H1 (cell line): Measurements from ENCODE around the gene CXCR1. TPM values are rescaled to one million over a fixed set of nuclear protein-coding genes. Genes with fewer than 3 reads are reported as not detected.

Experiments
- CTCF ChIA-PET: fragments of 300-600 bp; sonication (Branson Sonifier 250); formaldehyde crosslinking; loops from one replicate; lab custom pipeline; 2021; ENCODE audit not compliant: partially characterized antibody; lab: Charles Lee
- POLR2A ChIA-PET: fragments of 300-600 bp; sonication (Branson Sonifier 250); formaldehyde crosslinking; loops from one replicate; lab custom pipeline; 2021; ENCODE audit warnings: inconsistent platforms; ENCODE audit not compliant: partially characterized antibody; lab: Charles Lee
- DNase-seq, 2 experiments: peaks; one replicate each; pipeline versions ENCODE4 v3.0.0 to v3.0.0-alpha.2; 2010 to 2022; ENCODE audit warnings: low spot score in 2 of 2, low read depth in 1 of 2, mixed read lengths in 1 of 2
- FAIRE-seq: peaks from 2 replicates; lab custom pipeline; 2011; peaks lifted over from hg19 to GRCh38; lab: Jason Lieb, UNC
- H2AFZ ChIP-seq: 2 replicates; pipeline ENCODE4 v1.8.1; 2012; ENCODE audit warnings: low read length, inconsistent platforms
- H2AK5ac ChIP-seq: 2 replicates; pipeline ENCODE4 v1.6.1; 2013; ENCODE audit warnings: low read depth, low read length
- H2BK120ac ChIP-seq: replicated peaks from 2 replicates; pipeline ENCODE3; 2013; ENCODE audit warnings: low read depth, low read length, inconsistent platforms
- H2BK12ac ChIP-seq: 2 replicates; pipeline ENCODE4 v1.6.1; 2013; ENCODE audit warnings: low read depth, low read length
- H2BK15ac ChIP-seq: 2 replicates; pipeline ENCODE4 v1.6.1; 2013; ENCODE audit warnings: low read length
- H2BK20ac ChIP-seq: 2 replicates; pipeline ENCODE4 v1.6.1; 2013; ENCODE audit warnings: low read length
- H2BK5ac ChIP-seq: 2 replicates; pipeline ENCODE4 v1.6.1; 2013; ENCODE audit warnings: low read depth, low read length
- H3K14ac ChIP-seq: 2 replicates; pipeline ENCODE4 v1.6.1; 2013; ENCODE audit warnings: inconsistent platforms; ENCODE audit not compliant: insufficient read length
- H3K18ac ChIP-seq: 2 replicates; pipeline ENCODE4 v1.6.1; 2013; ENCODE audit warnings: low read length; ENCODE audit errors: extremely low read depth
- H3K23ac ChIP-seq: 2 replicates; pipeline ENCODE4 v1.6.1; 2013; ENCODE audit warnings: inconsistent platforms; ENCODE audit not compliant: insufficient read length
- H3K23me2 ChIP-seq: 2 replicates; pipeline ENCODE4 v1.6.1; 2013; ENCODE audit warnings: low read depth, low read length
- H3K27ac ChIP-seq: 2 replicates; pipeline ENCODE4 v1.6.1; 2011; ENCODE audit warnings: low read depth, low read length, inconsistent platforms
- H3K27me3 ChIP-seq, 4 experiments: replicated peaks in 1 of 4; 1 replicate in 1 of 4; 2 replicates in 3 of 4; pipeline versions ENCODE4 v1.6.1 to v1.8.1; 2011 to 2013; ENCODE audit warnings: low read length in 3 of 4, mild to moderate bottlenecking in 3 of 4, inconsistent platforms in 2 of 4, mixed read lengths in 2 of 4, moderate library complexity in 1 of 4; ENCODE audit not compliant: control insufficient read depth in 3 of 4, insufficient read depth in 3 of 4; ENCODE audit errors: extremely low read depth in 1 of 4
- H3K36me3 ChIP-seq, 4 experiments: 2 replicates each; pipeline versions ENCODE4 v1.6.1 to v1.8.1; 2011 to 2013; ENCODE audit warnings: mild to moderate bottlenecking in 4 of 4, low read length in 3 of 4, moderate library complexity in 2 of 4, control low read depth in 1 of 4, inconsistent platforms in 1 of 4; ENCODE audit not compliant: insufficient read depth in 4 of 4, control insufficient read depth in 2 of 4
- H3K4ac ChIP-seq: replicated peaks from 2 replicates; pipeline ENCODE3; 2013; ENCODE audit warnings: low read length, low read depth, mixed read lengths, inconsistent platforms; ENCODE audit not compliant: insufficient read length
- H3K4me1 ChIP-seq, 4 experiments: replicated peaks in 1 of 4; 1 replicate in 1 of 4; 2 replicates in 3 of 4; pipeline versions ENCODE4 v1.6.1 to v1.8.1; 2011 to 2013; ENCODE audit warnings: low read length in 3 of 4, inconsistent platforms in 2 of 4, mixed read lengths in 1 of 4; ENCODE audit not compliant: insufficient read depth in 4 of 4, control insufficient read depth in 3 of 4
- H3K4me2 ChIP-seq, 2 experiments: 2 replicates each; pipeline versions ENCODE4 v1.6.1 to v1.8.1; 2011 to 2013; ENCODE audit warnings: low read depth in 2 of 2, low read length in 2 of 2, control low read depth in 1 of 2, inconsistent platforms in 1 of 2, mild to moderate bottlenecking in 1 of 2; ENCODE audit not compliant: insufficient read depth in 1 of 2
- H3K4me3 ChIP-seq, 4 experiments: fragments of 200-600, 300-600 bp in 1 of 4; sonication (generic), shearing (Covaris generic), sonication (Bioruptor Twin) in 1 of 4; 2 replicates each; pipeline versions ENCODE4 v1.5.1 to v1.8.1; 2011 to 2016; ENCODE audit warnings: low read length in 4 of 4, low read depth in 3 of 4, control low read depth in 2 of 4, inconsistent platforms in 2 of 4, mild to moderate bottlenecking in 2 of 4, mixed read lengths in 1 of 4, moderate library complexity in 1 of 4; ENCODE audit not compliant: insufficient read depth in 2 of 4; ENCODE audit errors: extremely low read depth in 1 of 4
- H3K56ac ChIP-seq: replicated peaks from 2 replicates; pipeline ENCODE3; 2013; ENCODE audit warnings: low read depth, mild to moderate bottlenecking, mixed read lengths, low read length, inconsistent platforms; ENCODE audit not compliant: insufficient read length
- H3K79me1 ChIP-seq: 2 replicates; pipeline ENCODE4 v1.6.1; 2013; ENCODE audit warnings: low read depth, low read length, control low read depth
- H3K79me2 ChIP-seq, 2 experiments: 2 replicates each; pipeline versions ENCODE4 v1.6.1 to v1.8.1; 2012 to 2013; ENCODE audit warnings: low read length in 2 of 2, mild to moderate bottlenecking in 2 of 2, inconsistent platforms in 1 of 2; ENCODE audit not compliant: insufficient read depth in 2 of 2, control insufficient read depth in 1 of 2
- H3K9ac ChIP-seq, 4 experiments: replicated peaks in 1 of 4; 1 replicate in 1 of 4; 2 replicates in 3 of 4; pipeline versions ENCODE4 v1.6.1 to v1.8.1; 2011 to 2013; ENCODE audit warnings: low read depth in 3 of 4, low read length in 3 of 4, control low read depth in 2 of 4, mild to moderate bottlenecking in 2 of 4, moderate library complexity in 2 of 4, inconsistent platforms in 1 of 4; ENCODE audit errors: extremely low read depth in 1 of 4
- H3K9me3 ChIP-seq, 2 experiments: 2 replicates each; pipeline versions ENCODE4 v1.6.1 to v1.8.1; 2012 to 2013; ENCODE audit warnings: mild to moderate bottlenecking in 2 of 2, moderate library complexity in 2 of 2, control low read depth in 1 of 2, inconsistent platforms in 1 of 2, low read depth in 1 of 2, low read length in 1 of 2, mixed read lengths in 1 of 2; ENCODE audit not compliant: insufficient read depth in 2 of 2
- H4K20me1 ChIP-seq, 2 experiments: replicated peaks in 1 of 2; 2 replicates each; pipeline versions ENCODE3 to v1.8.1; 2011 to 2013; ENCODE audit warnings: inconsistent platforms in 2 of 2, low read length in 2 of 2, mild to moderate bottlenecking in 1 of 2; ENCODE audit not compliant: insufficient read depth in 2 of 2, control insufficient read depth in 1 of 2
- H4K5ac ChIP-seq: 2 replicates; pipeline ENCODE4 v1.6.1; 2013; ENCODE audit warnings: low read length, low read depth, mixed read lengths, inconsistent platforms; ENCODE audit not compliant: insufficient read length
- H4K8ac ChIP-seq: 2 replicates; pipeline ENCODE4 v1.8.0; 2013; ENCODE audit warnings: mild to moderate bottlenecking, moderate library complexity, low read length, inconsistent platforms; ENCODE audit not compliant: insufficient read depth; ENCODE audit errors: extremely low read depth
- H4K91ac ChIP-seq: replicated peaks from 2 replicates; pipeline ENCODE3; 2013; ENCODE audit warnings: low read length, mixed read lengths, inconsistent platforms; ENCODE audit not compliant: insufficient read length
- BACH1 ChIP-seq: IDR thresholded peaks from 2 replicates; pipeline ENCODE4 v1.6.1; 2012; ENCODE audit warnings: low read length, improper control_type of control experiment
- CEBPB ChIP-seq: IDR thresholded peaks from 2 replicates; pipeline ENCODE4 v1.6.1; 2012; ENCODE audit warnings: low read depth, low read length
- CREB1 ChIP-seq: IDR thresholded peaks from 2 replicates; pipeline ENCODE4 v1.6.1; 2012; ENCODE audit warnings: inconsistent platforms
- EP300 ChIP-seq, 2 experiments: IDR thresholded peaks; 1 replicate in 1 of 2; 2 replicates in 1 of 2; pipeline ENCODE4 v1.6.1; 2011 to 2012; ENCODE audit warnings: low read depth in 2 of 2, low read length in 2 of 2, mild to moderate bottlenecking in 2 of 2, borderline replicate concordance in 1 of 2, inconsistent platforms in 1 of 2, moderate library complexity in 1 of 2
- EZH2 ChIP-seq: fragments of 200-600 bp; sonication (generic); IDR thresholded peaks from 2 replicates; pipeline ENCODE4 v1.7.1; 2012; ENCODE audit warnings: low read depth, mild to moderate bottlenecking, moderate library complexity, low read length, inconsistent platforms; ENCODE audit not compliant: severe bottlenecking
- FOSL1 ChIP-seq: IDR thresholded peaks from 2 replicates; pipeline ENCODE4 v1.6.1; 2011; ENCODE audit warnings: mild to moderate bottlenecking, low read depth, low read length, moderate library complexity; ENCODE audit not compliant: insufficient read depth
- GTF2F1 ChIP-seq: IDR thresholded peaks from 2 replicates; pipeline ENCODE4 v1.6.1; 2012; ENCODE audit warnings: low read depth, low read length, improper control_type of control experiment, borderline replicate concordance
- HDAC2 ChIP-seq, 2 experiments: fragments of 300-600 bp in 1 of 2; sonication (generic) in 1 of 2; IDR thresholded peaks; 2 replicates each; pipeline ENCODE4 v1.6.1; 2011 to 2012; ENCODE audit warnings: low read depth in 2 of 2, low read length in 2 of 2, mild to moderate bottlenecking in 2 of 2, moderate library complexity in 2 of 2, borderline replicate concordance in 1 of 2, inconsistent platforms in 1 of 2
- KDM1A ChIP-seq: fragments of 200-600, 300-600 bp; sonication (generic); IDR thresholded peaks from 2 replicates; pipeline ENCODE4 v1.7.1; 2016; ENCODE audit warnings: mild to moderate bottlenecking, low read length, borderline replicate concordance
- POLR2A ChIP-seq, 2 experiments: IDR thresholded peaks; 1 replicate in 1 of 2; 2 replicates in 1 of 2; pipeline ENCODE4 v1.6.1; 2011; ENCODE audit warnings: low read depth in 2 of 2, low read length in 2 of 2, mild to moderate bottlenecking in 2 of 2; ENCODE audit errors: control extremely low read depth in 1 of 2
- POU5F1 ChIP-seq: IDR thresholded peaks from 2 replicates; pipeline ENCODE4 v1.6.1; 2011; ENCODE audit warnings: low read depth, mild to moderate bottlenecking, low read length, moderate library complexity
- RBBP5 ChIP-seq: IDR thresholded peaks from 2 replicates; pipeline ENCODE4 v1.7.1; 2012; ENCODE audit warnings: low read depth, mild to moderate bottlenecking, inconsistent platforms, low read length, moderate library complexity, borderline replicate concordance
- RFX5 ChIP-seq: IDR thresholded peaks from 2 replicates; pipeline ENCODE4 v1.6.1; 2011; ENCODE audit warnings: low read depth, low read length, improper control_type of control experiment, borderline replicate concordance
- SIX5 ChIP-seq: IDR thresholded peaks from 2 replicates; pipeline ENCODE4 v1.6.1; 2011; ENCODE audit warnings: mild to moderate bottlenecking, low read depth, low read length
- SP1 ChIP-seq: IDR thresholded peaks from 2 replicates; pipeline ENCODE4 v1.6.1; 2011; ENCODE audit warnings: low read depth, low read length
- SUZ12 ChIP-seq: fragments of 200-600 bp; sonication (generic); IDR thresholded peaks from 2 replicates; pipeline ENCODE4 v1.6.1; 2012; ENCODE audit warnings: mild to moderate bottlenecking, inconsistent platforms, low read length, moderate library complexity, mixed read lengths
- YY1 ChIP-seq: IDR thresholded peaks from 2 replicates; pipeline ENCODE4 v1.6.1; 2011; ENCODE audit warnings: low read depth, mild to moderate bottlenecking, low read length
- polyA plus RNA-seq, 7 experiments: library from polyadenylated mRNA; depleted of rRNA in 3 of 7; stranded (reverse) in 5 of 7; unstranded in 2 of 7; fragments of >200 nt in 5 of 7; fragments of 200-250 nt in 2 of 7; gene quantifications; 1 replicate in 5 of 7; 2 replicates in 1 of 7; 4 replicates in 1 of 7; pipeline versions ENCODE4 v1.2.1 to v1.2.3, GENCODE V29; 2011 to 2013; ENCODE audit warnings: missing spikeins in 2 of 7, mixed read lengths in 2 of 7
- total RNA-seq: library from RNA; stranded (reverse); fragmentation: NEBNext Ultra II Directional; extraction: Animal tissue kit (Norgen Biotek cat#: 25700); gene quantifications from 2 replicates; pipeline ENCODE4 v1.2.1, GENCODE V29; 2021

The CXCR1 gene
- total and polyA plus RNA-seq, 2 of the 8 experiments (the other 6 are each of a cell fraction or from before 2014, with no cell fraction given): not detected

GRCh38 chr2:218146056-218146455, 20.7 kb downstream of the CXCR1 start:
- no peak overlapping the region for H4K91ac ChIP-seq
- no peak overlapping the region for H3K27ac ChIP-seq
- H3K4ac ChIP-seq: no peak overlapping the region
- H4K5ac ChIP-seq: no peak overlapping the region
- no peak overlapping the region for H3K23ac ChIP-seq
- H3K4me2 ChIP-seq: no peak overlapping the region
- no peak overlapping the region for H3K14ac ChIP-seq
- H3K4me1 ChIP-seq: no peaks in the 10 kb centered on the region
- H2BK12ac ChIP-seq: no peak overlapping the region
- H3K4me3 ChIP-seq: no peak overlapping the region
- no peaks in the 10 kb centered on the region for H3K27me3 ChIP-seq
- no peaks in the 10 kb centered on the region; the same call in 1 of the 2 replicates for H3K23me2 ChIP-seq
- H2AK5ac ChIP-seq: no peak overlapping the region
- H2AFZ ChIP-seq: no peak overlapping the region
- no peak overlapping the region for H2BK20ac ChIP-seq
- FAIRE-seq: no peak
- H2BK5ac ChIP-seq: no peak overlapping the region
- H3K79me2 ChIP-seq: no peaks in the 10 kb centered on the region
- H3K9ac ChIP-seq: no peak overlapping the region
- H3K18ac ChIP-seq: no peak overlapping the region
- H2BK15ac ChIP-seq: no peak overlapping the region
- ChIA-PET POLR2A (no interaction called here), CTCF (interaction anchor here (0.7 to 3.3 kb wide), 5 partner anchors 11 to 329 kb away, joined by 3 to 9 read pairs (median 3); partner anchors contain the start of gene CXCR1)
- H3K56ac ChIP-seq: no peak overlapping the region
- DNase-seq: no peak
- no peaks in the 10 kb centered on the region for H4K20me1 ChIP-seq
- H2BK120ac ChIP-seq: no peak overlapping the region
- no peak overlapping the region for H4K8ac ChIP-seq
- H3K79me1 ChIP-seq: no peaks in the 10 kb centered on the region
- peaks cover 0 to 7% of the 10 kb centered on the region in 2 experiments; a peak in 2 of 4 replicates for H3K9me3 ChIP-seq
- H3K36me3 ChIP-seq: no peaks in the 10 kb centered on the region
- TF ChIP-seq YY1 (no peak), CEBPB (no peak), FOSL1 (no peak), RFX5 (no peak), EZH2 (no peak), SP1 (no peak), CREB1 (no peak), SUZ12 (no peak), SIX5 (no peak), GTF2F1 (no peak), HDAC2 (IDR thresholded peaks at IDR 0.05; ENCODE audit: borderline replicate concordance in 1 of 2, low read depth in 2 of 2, low read length in 2 of 2) (no peak), KDM1A (no peak), RBBP5 (no peak), POU5F1 (no peak), POLR2A (IDR thresholded peaks at IDR 0.05; ENCODE audit: control extremely low read depth in 1 of 2, low read depth in 2 of 2, low read length in 2 of 2) (no peak), EP300 (IDR thresholded peaks at IDR 0.05; ENCODE audit: borderline replicate concordance in 1 of 2, low read depth in 2 of 2, low read length in 2 of 2) (no peak), BACH1 (no peak)
